GM12801 (cell line): ENCODE data around the gene TTC23.

Experiments used
- TF ChIP-seq, protein P1 (sequence below): IDR thresholded peaks from one replicate; pipeline ENCODE4 v1.5.1; 2011; ENCODE audit warnings: control low read depth; ENCODE audit not compliant: insufficient read length; ENCODE audit errors: extremely low read depth

TTC23 gene

GRCh38 chr15:99157456-99157855 lies 91.9 kb downstream of the TTC23 start:
- TF ChIP-seq, protein P1, sequence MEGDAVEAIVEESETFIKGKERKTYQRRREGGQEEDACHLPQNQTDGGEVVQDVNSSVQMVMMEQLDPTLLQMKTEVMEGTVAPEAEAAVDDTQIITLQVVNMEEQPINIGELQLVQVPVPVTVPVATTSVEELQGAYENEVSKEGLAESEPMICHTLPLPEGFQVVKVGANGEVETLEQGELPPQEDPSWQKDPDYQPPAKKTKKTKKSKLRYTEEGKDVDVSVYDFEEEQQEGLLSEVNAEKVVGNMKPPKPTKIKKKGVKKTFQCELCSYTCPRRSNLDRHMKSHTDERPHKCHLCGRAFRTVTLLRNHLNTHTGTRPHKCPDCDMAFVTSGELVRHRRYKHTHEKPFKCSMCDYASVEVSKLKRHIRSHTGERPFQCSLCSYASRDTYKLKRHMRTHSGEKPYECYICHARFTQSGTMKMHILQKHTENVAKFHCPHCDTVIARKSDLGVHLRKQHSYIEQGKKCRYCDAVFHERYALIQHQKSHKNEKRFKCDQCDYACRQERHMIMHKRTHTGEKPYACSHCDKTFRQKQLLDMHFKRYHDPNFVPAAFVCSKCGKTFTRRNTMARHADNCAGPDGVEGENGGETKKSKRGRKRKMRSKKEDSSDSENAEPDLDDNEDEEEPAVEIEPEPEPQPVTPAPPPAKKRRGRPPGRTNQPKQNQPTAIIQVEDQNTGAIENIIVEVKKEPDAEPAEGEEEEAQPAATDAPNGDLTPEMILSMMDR: no peak

- TF ChIP-seq, protein P1: no peak
Measured at GRCh38 chr15:99155961-99156443, 93.4 kb downstream of the TTC23 start.

DNA sequence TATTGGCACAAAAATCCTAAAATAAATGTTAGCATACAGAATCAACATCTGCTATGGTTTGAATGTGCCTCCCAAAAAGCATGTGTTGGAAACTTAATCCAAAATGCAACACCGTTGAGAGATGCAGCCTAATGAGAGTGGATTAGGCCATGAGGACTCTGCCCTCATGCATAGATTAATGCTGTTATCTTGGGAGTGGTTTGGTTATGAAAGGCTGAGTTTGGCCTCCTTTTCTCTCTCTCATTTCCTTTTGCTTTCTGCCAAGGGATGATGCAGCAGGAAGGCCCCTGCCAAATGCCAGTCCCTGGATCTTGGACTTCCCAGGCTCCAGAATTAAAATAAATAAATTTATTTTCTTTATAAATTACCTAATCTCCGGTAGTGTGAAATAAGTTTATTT lies 95.1 kb downstream of the TTC23 start:
- TF ChIP-seq, protein P1: no peak

DNA sequence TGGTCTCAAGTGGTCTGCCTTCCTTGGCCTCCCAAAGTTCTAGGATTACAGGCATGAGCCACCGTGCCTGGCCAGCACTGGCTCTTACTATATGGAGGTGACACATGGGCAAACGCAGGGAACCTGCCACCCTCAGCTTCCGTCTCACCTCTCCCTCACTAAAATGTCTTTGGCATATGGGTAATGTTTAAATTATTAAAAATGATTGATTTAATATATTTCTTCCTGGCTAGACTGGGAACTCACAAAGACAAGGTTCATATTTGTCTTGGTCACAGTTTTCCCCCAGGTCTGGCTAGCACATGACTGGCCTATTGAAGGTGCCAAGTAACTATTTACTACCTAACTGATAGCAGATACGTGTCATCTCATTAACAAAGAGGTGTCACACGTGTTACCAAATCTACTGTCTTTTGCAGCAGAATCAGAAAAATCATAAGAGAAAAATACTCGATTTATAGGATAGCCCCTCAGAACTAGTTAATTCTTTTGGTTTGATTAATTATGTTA lies 96.3 kb downstream of the TTC23 start:
- TF ChIP-seq, protein P1: no peak

GRCh38 chr15:99151156-99151555 lies 98.2 kb downstream of the TTC23 start:
- TF ChIP-seq, protein P1: no peak

- TF ChIP-seq, protein P1: no peak
Measured at GRCh38 chr15:99149366-99149765, 100.0 kb downstream of the TTC23 start.

DNA sequence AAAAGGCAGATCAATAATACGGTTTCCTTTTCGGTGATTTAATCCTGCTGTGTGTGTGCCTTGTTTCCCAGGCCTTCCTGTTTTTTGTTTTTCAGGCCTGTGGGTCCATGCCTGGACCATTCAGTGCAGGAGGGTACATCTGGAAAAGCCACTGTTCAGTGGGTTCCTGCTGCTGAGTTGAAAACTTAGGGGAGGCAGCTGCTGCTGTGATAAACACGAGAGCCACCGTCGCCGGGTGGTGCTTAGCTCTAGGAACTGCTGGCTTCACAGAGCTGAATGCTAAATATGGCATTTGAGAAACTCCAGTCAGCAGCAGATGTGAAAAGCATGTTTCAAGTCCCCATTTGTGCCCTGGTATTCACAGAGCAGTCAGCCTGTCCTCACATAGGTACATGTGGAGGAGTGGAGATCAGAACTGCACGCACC lies 100.5 kb downstream of the TTC23 start:
- TF ChIP-seq, protein P1: no peak
